Astrocyte of the cerebellum (primary cell): ENCODE results near the gene SLC1A6.

Experiments used
- DNase-seq: peaks from one replicate; pipeline ENCODE4 v3.0.0-alpha.2; 2011; ENCODE audit warnings: low read depth
- H3K4me3 ChIP-seq: 2 replicates; pipeline ENCODE4 v1.5.1; 2011; ENCODE audit warnings: mild to moderate bottlenecking, low read depth, low read length, moderate library complexity
- in situ Hi-C: cut with HindIII; loops from 2 replicates; pipeline ENCODE4 v1.10.0; 2017; ENCODE audit warnings: low sequenced_read_pairs
- TF ChIP-seq, protein P1 (sequence below): IDR thresholded peaks from 2 replicates; pipeline ENCODE4 v1.5.1; 2012; ENCODE audit warnings: low read length, low read depth, moderate library complexity, mild to moderate bottlenecking; ENCODE audit errors: missing control alignments

SLC1A6 gene

GRCh38 chr19:14961956-14962685 is 17.5 kb downstream of the SLC1A6 start:
- in situ Hi-C loops: no loop called here
- TF ChIP-seq, protein P1, sequence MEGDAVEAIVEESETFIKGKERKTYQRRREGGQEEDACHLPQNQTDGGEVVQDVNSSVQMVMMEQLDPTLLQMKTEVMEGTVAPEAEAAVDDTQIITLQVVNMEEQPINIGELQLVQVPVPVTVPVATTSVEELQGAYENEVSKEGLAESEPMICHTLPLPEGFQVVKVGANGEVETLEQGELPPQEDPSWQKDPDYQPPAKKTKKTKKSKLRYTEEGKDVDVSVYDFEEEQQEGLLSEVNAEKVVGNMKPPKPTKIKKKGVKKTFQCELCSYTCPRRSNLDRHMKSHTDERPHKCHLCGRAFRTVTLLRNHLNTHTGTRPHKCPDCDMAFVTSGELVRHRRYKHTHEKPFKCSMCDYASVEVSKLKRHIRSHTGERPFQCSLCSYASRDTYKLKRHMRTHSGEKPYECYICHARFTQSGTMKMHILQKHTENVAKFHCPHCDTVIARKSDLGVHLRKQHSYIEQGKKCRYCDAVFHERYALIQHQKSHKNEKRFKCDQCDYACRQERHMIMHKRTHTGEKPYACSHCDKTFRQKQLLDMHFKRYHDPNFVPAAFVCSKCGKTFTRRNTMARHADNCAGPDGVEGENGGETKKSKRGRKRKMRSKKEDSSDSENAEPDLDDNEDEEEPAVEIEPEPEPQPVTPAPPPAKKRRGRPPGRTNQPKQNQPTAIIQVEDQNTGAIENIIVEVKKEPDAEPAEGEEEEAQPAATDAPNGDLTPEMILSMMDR: no peak
- no peak overlapping the region for H3K4me3 ChIP-seq
- DNase-seq: no peak

GRCh38 chr19:14959263-14959662 is 20.4 kb downstream of the SLC1A6 start:
- no peak for DNase-seq
- TF ChIP-seq, protein P1: no peak
- H3K4me3 ChIP-seq: no peak overlapping the region
- in situ Hi-C loops: loop anchor here (5.0 kb wide), 1 partner anchor 57 kb away; no protein-coding TSS in a partner anchor

- TF ChIP-seq, protein P1: no peak
- no peak overlapping the region for H3K4me3 ChIP-seq
- in situ Hi-C loops: loop anchor here (5.0 kb wide), 1 partner anchor 55 kb away; no protein-coding TSS in a partner anchor
- no peak for DNase-seq
Observed at GRCh38 chr19:14957464-14957863, 22.2 kb downstream of the SLC1A6 start.

DNA sequence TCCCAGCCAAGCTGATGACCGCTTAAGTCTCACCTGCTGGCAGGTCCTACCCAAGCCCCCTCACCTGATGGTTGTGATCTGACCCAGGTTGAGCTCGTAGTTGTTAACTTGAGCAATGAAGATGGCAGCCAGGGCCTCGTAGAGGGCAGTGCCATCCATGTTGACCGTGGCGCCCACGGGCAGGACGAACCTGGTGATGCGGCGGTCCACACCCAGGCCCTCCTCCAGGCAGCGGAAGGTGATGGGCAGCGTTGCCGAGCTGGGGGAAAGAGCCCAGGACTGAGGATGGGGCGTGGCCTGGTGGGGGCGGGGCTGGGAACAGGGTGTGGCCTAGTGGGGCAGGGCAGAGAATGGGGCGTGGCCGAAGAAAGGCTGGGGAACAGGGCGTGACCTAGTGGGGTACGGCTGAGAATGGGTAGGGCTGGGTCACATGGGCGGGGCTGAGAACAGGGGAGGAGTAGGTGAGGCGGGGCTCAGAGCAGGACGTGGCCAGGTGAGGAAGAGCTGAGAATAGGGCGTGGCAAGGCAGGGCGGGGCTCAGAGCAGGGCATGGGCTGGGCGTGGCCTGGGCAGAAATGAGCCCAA is 25.5 kb downstream of the SLC1A6 start:
- H3K4me3 ChIP-seq: no peak overlapping the region
- in situ Hi-C loops: no loop called here
- TF ChIP-seq, protein P1: no peak
- DNase-seq: no peak

DNA sequence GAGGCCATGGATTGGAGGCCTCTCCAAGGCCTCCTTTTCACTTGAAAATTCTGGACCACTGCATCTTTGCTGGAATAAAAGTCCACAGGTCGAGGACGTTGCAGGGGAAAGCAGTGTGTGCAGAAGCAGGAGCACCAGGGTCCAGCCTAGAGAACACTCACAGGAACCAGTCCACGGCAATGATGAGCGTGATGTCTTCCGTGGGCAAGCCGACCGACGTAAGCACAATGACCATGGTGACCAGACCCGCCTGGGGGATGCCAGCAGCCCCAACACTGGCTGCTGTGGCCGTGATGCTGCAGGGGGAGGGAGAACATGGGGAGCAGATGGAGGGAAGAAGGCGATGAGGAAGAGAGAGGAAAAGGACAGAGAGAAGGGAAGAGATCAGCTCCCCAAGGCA is 26.9 kb downstream of the SLC1A6 start:
- TF ChIP-seq, protein P1: no peak
- in situ Hi-C loops: no loop called here
- H3K4me3 ChIP-seq: no peak overlapping the region
- no peak for DNase-seq

GRCh38 chr19:14950421-14950820 is 29.2 kb downstream of the SLC1A6 start:
- in situ Hi-C loops: no loop called here
- TF ChIP-seq, protein P1: no peak
- H3K4me3 ChIP-seq: no peak overlapping the region
- DNase-seq: no peak
